HEK293T (cell line): ENCODE measurements around the gene ARTN.

ENCODE experiments used
- CTCF ChIA-PET: fragments of 350-600 bp; formaldehyde crosslinking; extraction: SDS; loops from one replicate; lab custom pipeline; 2021; ENCODE audit warnings: antibody characterized with exemption, inconsistent platforms; lab: Yijun Ruan, JAX
- POLR2A ChIA-PET: fragments of 350-600 bp; formaldehyde crosslinking; extraction: SDS; loops from one replicate; lab custom pipeline; 2020; ENCODE audit warnings: antibody characterized with exemption, inconsistent platforms; lab: Yijun Ruan, JAX
- DNase-seq: peaks from one replicate; pipeline ENCODE4 v3.0.0; 2012; ENCODE audit warnings: mixed read lengths; ENCODE audit errors: extremely low spot score
- ARNT ChIP-seq: fragments of 450-650 bp; IDR thresholded peaks from 2 replicates; pipeline ENCODE4 v1.6.1; 2017; ENCODE audit warnings: mild to moderate bottlenecking
- BHLHE40 ChIP-seq: fragments of 450-650 bp; IDR thresholded peaks from 2 replicates; pipeline ENCODE4 v1.6.1; 2016; ENCODE audit warnings: mild to moderate bottlenecking, moderate library complexity, borderline replicate concordance
- CTBP1 ChIP-seq: fragments of 450-650 bp; IDR thresholded peaks from 2 replicates; pipeline ENCODE4 v1.6.1; 2016; ENCODE audit warnings: borderline replicate concordance
- ELF4 ChIP-seq: fragments of 450-650 bp; IDR thresholded peaks from 2 replicates; pipeline ENCODE4 v1.6.1; 2017; ENCODE audit warnings: antibody characterized with exemption
- FOXA1 ChIP-seq: fragments of 450-650 bp; IDR thresholded peaks from 2 replicates; pipeline ENCODE4 v1.6.1; 2016; ENCODE audit warnings: mild to moderate bottlenecking
- FOXK2 ChIP-seq: fragments of 450-650 bp; IDR thresholded peaks from 2 replicates; pipeline ENCODE4 v1.6.1; 2016; ENCODE audit warnings: mild to moderate bottlenecking
- FOXM1 ChIP-seq: fragments of 450-650 bp; IDR thresholded peaks from 2 replicates; pipeline ENCODE4 v1.6.1; 2017; ENCODE audit warnings: mild to moderate bottlenecking, borderline replicate concordance
- HDGF ChIP-seq: fragments of 450-650 bp; IDR thresholded peaks from 2 replicates; pipeline ENCODE4 v1.6.1; 2017; ENCODE audit warnings: antibody characterized with exemption, borderline replicate concordance
- L3MBTL2 ChIP-seq: fragments of 450-650 bp; conservative IDR thresholded peaks from 2 replicates; pipeline ENCODE4 v1.6.1; 2016; ENCODE audit warnings: mild to moderate bottlenecking
- LEF1 ChIP-seq: fragments of 450-650 bp; IDR thresholded peaks from 2 replicates; pipeline ENCODE4 v1.6.1; 2017; ENCODE audit warnings: mild to moderate bottlenecking, borderline replicate concordance
- NFRKB ChIP-seq: fragments of 450-650 bp; IDR thresholded peaks from 2 replicates; pipeline ENCODE4 v1.6.1; 2016; ENCODE audit warnings: mild to moderate bottlenecking, moderate library complexity
- SP1 ChIP-seq: fragments of 450-650 bp; IDR thresholded peaks from 2 replicates; pipeline ENCODE4 v1.6.1; 2017
- SUZ12 ChIP-seq: fragments of 450-650 bp; IDR thresholded peaks from 2 replicates; pipeline ENCODE4 v1.6.1; 2016; ENCODE audit warnings: mild to moderate bottlenecking
- TARDBP ChIP-seq: fragments of 450-650 bp; IDR thresholded peaks from 2 replicates; pipeline ENCODE4 v1.6.1; 2016
- ZNF384 ChIP-seq: fragments of 450-650 bp; IDR thresholded peaks from 2 replicates; pipeline ENCODE4 v1.6.1; 2016
- TF ChIP-seq, protein P1 (sequence below): fragments of 450-650 bp; IDR thresholded peaks from 2 replicates; pipeline ENCODE4 v1.6.1; 2016

Gene ARTN

DNA sequence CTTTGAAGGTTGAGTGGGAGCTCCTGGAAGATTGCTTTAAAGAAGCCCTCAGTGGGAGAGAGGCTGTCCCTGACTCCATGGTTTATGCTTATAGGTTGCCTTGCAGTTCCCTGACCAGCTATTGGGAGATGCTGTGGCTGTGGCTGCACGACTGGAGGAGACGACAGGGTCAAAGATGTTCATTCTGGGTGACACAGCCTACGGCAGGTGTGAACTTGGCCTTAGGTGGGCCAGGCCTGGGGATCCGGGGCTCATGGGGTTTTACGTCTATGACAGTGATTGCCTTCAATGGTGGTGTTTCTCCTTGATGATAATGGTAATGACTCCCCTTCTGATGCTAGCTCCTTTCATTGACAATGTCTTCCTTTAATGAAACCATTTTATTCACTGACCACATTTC, 36.9 kb downstream of the ARTN start:
- POLR2A ChIA-PET, result interaction anchor here (0.6 kb wide), 1 partner anchor 35 kb away, joined by 3 read pairs; no protein-coding TSS in a partner anchor
- TF ChIP-seq ARNT, result no peak
- no peak for TF ChIP-seq ELF4
- TF ChIP-seq BHLHE40, result no peak
- TF ChIP-seq L3MBTL2, result no peak
- TF ChIP-seq ZNF384, result no peak
- TF ChIP-seq CTBP1, result no peak
- TF ChIP-seq HDGF, result no peak
- TF ChIP-seq FOXK2, result no peak
- TF ChIP-seq LEF1, result no peak
- TF ChIP-seq SP1, result no peak
- TF ChIP-seq, protein P1, sequence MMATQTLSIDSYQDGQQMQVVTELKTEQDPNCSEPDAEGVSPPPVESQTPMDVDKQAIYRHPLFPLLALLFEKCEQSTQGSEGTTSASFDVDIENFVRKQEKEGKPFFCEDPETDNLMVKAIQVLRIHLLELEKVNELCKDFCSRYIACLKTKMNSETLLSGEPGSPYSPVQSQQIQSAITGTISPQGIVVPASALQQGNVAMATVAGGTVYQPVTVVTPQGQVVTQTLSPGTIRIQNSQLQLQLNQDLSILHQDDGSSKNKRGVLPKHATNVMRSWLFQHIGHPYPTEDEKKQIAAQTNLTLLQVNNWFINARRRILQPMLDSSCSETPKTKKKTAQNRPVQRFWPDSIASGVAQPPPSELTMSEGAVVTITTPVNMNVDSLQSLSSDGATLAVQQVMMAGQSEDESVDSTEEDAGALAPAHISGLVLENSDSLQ, result no peak
- TF ChIP-seq TARDBP, result no peak
- TF ChIP-seq FOXM1, result no peak
- no peak for TF ChIP-seq NFRKB
- DNase-seq, result no peak
- CTCF ChIA-PET, result no interaction called here

DNA sequence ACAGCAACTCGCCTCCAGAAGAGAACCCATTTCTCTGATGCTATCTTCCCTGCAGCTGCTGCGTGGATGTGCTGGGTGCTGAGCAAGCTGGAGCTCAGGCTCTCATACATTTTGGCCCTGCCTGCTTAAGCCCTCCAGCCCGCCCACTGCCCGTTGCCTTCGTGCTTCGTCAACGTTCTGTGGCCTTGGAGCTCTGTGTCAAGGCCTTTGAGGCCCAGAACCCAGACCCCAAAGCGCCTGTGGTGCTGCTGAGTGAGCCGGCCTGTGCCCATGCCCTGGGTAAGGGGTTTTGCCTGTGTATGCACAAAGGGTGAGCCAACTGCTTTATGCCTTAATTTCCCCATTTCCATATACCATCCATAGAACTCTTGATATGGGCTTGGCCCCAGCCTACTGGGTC, 37.3 kb downstream of the ARTN start:
- DNase-seq, result no peak
- TF ChIP-seq NFRKB, result no peak
- TF ChIP-seq CTBP1, result no peak
- TF ChIP-seq LEF1, result no peak
- no peak for TF ChIP-seq SUZ12
- no peak for TF ChIP-seq ELF4
- no peak for TF ChIP-seq TARDBP
- TF ChIP-seq SP1, result no peak
- no peak for TF ChIP-seq FOXM1
- no peak for TF ChIP-seq L3MBTL2
- TF ChIP-seq ARNT, result no peak
- TF ChIP-seq, protein P1, result no peak
- no peak for TF ChIP-seq HDGF
- no peak for TF ChIP-seq FOXK2
- TF ChIP-seq BHLHE40, result no peak
- TF ChIP-seq ZNF384, result no peak
- no peak for TF ChIP-seq FOXA1
- ChIA-PET POLR2A (interaction anchor here (0.6 kb wide), 1 partner anchor 35 kb away, joined by 3 read pairs; no protein-coding TSS in a partner anchor), CTCF (no interaction called here)

DNA sequence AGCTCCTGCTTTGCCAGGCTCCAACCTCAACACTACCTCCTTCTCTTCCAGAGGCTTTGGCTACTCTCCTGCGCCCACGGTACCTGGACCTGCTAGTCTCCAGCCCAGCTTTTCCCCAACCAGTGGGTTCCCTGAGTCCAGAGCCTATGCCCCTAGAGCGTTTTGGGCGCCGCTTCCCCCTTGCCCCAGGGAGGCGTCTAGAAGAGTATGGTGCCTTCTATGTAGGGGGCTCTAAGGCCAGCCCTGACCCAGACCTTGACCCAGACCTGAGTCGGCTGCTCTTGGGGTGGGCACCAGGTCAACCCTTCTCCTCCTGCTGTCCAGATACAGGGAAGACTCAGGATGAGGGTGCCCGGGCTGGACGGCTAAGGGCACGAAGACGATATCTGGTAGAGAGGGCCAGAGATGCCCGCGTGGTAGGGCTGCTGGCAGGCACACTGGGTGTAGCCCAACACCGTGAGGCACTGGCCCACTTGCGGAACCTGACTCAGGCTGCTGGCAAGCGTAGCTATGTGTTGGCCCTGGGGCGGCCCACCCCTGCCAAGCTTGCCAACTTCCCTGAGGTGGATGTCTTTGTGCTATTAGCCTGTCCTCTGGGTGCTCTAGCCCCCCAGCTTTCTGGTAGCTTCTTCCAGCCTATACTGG, 37.9 kb downstream of the ARTN start:
- ChIA-PET CTCF (interaction anchor here (0.6 kb wide), 1 partner anchor 203 kb away, joined by 3 read pairs; no protein-coding TSS in a partner anchor), POLR2A (interaction anchor here (0.8 kb wide), 1 partner anchor 1125 kb away, joined by 3 read pairs; the partner anchor contains the start of gene ZNF691)
- TF ChIP-seq ZNF384, result no peak
- TF ChIP-seq FOXM1, result no peak
- no peak for TF ChIP-seq LEF1
- TF ChIP-seq ARNT, result no peak
- TF ChIP-seq, protein P1, result no peak
- TF ChIP-seq HDGF, result no peak
- no peak for TF ChIP-seq BHLHE40
- no peak for TF ChIP-seq ELF4
- TF ChIP-seq L3MBTL2, result no peak
- TF ChIP-seq NFRKB, result no peak
- TF ChIP-seq FOXK2, result no peak
- no peak for TF ChIP-seq FOXA1
- TF ChIP-seq CTBP1, result no peak
- TF ChIP-seq SP1, result no peak
- no peak for TF ChIP-seq SUZ12
- no peak for TF ChIP-seq TARDBP
- no peak for DNase-seq

DNA sequence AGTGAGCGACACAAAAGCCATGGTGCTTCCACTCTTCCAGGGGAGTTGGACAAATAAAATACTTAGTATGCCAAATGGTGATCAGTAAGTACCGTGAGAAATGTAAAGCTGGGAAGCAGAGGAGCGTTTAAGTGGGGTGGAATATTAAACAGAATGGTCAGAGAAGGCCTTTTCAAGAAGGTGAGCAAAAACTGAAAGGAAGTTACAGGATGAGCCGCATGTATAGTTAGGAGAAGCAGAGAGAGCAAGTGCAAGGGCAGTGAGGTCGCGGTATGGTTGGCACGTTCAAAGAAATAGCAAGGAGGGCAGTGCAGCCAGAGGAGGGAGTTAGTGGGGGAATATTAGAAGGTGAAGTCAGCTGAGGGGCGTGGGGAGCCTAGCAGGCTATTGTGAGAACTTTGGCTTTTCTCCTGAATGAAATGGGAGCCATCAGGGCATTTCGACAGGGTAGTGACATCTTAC, 40.4 kb downstream of the ARTN start:
- POLR2A ChIA-PET, result interaction anchor here (0.7 to 3.5 kb wide), 9 partner anchors 8 to 267 kb away, joined by 3 to 25 read pairs (median 5); partner anchors contain the start of genes IPO13 and ST3GAL3
- TF ChIP-seq CTBP1 (no peak), HDGF (no peak), TARDBP (no peak), ZNF384 (no peak), ARNT (no peak), ELF4 (no peak), FOXK2 (no peak), SUZ12 (no peak), FOXA1 (no peak)
- TF ChIP-seq, protein P1, result no peak
- CTCF ChIA-PET, result interaction anchor here (1.0 to 1.1 kb wide), 2 partner anchors 28 to 211 kb away, joined by 4 to 5 read pairs; no protein-coding TSS in a partner anchor
- DNase-seq, result no peak

DNA sequence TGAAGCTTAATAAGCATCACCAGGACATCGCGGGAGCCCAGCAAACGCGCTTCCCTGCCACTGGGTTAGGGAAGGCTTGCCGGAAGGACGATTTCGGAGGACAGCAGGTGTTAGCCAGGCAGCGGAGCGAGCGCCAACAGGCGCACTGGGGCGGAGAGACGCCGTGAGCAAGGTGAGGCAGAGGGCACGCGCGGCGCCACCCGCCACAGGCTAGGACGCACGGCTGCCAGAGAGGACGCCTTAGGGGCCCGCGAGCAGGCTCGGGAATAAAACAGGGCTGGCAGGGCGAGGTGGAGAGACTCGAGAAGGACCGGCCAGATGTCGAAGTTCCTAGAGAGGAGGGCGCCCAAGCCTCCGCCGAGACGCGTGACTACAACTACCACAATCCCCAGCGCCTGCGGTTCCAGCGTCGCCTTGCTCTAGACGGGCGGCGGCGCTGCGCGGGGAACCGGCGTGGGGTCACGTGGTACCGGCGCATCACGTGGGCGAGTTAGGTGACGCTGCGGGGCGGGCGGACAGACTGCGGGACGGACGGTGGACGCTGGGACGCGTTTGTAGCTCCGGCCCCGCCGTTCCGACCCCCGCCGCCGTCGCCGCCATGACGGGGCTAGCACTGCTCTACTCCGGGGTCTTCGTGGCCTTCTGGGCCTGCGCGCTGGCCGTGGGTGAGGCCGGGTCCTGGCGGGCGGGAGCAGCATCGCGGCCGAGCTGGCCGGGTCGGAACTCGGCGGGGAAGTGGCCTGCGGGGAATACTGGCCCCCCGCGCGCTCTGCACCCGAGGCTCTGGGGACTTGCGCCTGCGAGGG, 41.0 kb downstream of the ARTN start, which contains the start of gene ATP6V0B:
ATP6V0B (plus strand) TSS at position 518 of the 806 bp plus-strand sequence; CDS start at position 599, 81 bp downstream.
- DNase-seq, result peak; percentile 94
- ChIA-PET POLR2A (interaction anchor here (0.7 to 3.5 kb wide), 16 partner anchors 9 to 324 kb away, joined by 3 to 25 read pairs (median 5); partner anchors contain the start of genes CCDC24, IPO13 and ST3GAL3), CTCF (interaction anchor here (0.9 to 1.1 kb wide), 2 partner anchors 14 to 211 kb away, joined by 4 to 10 read pairs; no protein-coding TSS in a partner anchor)
- TF ChIP-seq L3MBTL2 (peak; percentile 83), BHLHE40 (no peak), NFRKB (no peak), FOXA1 (no peak), ARNT (no peak)
